Transverse colon (tissue), 3 donors: ENCODE results near the gene RASGRP2.

ENCODE experiments used
- CTCF ChIP-seq, 5 experiments: fragments of 200-600 bp in 3 of 5; fragments of 450-650 bp in 2 of 5; sonication (generic) in 3 of 5; IDR thresholded peaks; 1 replicate in 2 of 5; 2 replicates in 3 of 5; pipeline ENCODE4 v1.5.1; 2016 to 2017; ENCODE audit warnings: antibody characterized with exemption in 5 of 5, inconsistent platforms in 3 of 5, mild to moderate bottlenecking in 2 of 5, moderate library complexity in 1 of 5
- EP300 ChIP-seq: sonication (generic); formaldehyde crosslinking; IDR thresholded peaks from one replicate; pipeline ENCODE4 v1.6.1; 2017; ENCODE audit warnings: antibody characterized with exemption, low read depth

- TF ChIP-seq EP300, result no peak
- no peak for TF ChIP-seq CTCF (IDR thresholded peaks at IDR 0.05)
These were observed 1.7 kb downstream of the RASGRP2 start for GRCh38 chr11:64742087-64742888.
